Activated CD4-positive, alpha-beta T cell treated with anti-CD3 and anti-CD28 coated beads, Interleukin-2, amount 50 U/mL, for 24 hours (primary cell): ENCODE data around the gene CRACDL.

ENCODE experiments used
- DNase-seq, 2 donors: peaks; one replicate each; pipeline ENCODE4 v3.0.0-alpha.2; 2020; ENCODE audit warnings: low read depth in 1 of 2, low spot score in 1 of 2

CRACDL gene, protein sequence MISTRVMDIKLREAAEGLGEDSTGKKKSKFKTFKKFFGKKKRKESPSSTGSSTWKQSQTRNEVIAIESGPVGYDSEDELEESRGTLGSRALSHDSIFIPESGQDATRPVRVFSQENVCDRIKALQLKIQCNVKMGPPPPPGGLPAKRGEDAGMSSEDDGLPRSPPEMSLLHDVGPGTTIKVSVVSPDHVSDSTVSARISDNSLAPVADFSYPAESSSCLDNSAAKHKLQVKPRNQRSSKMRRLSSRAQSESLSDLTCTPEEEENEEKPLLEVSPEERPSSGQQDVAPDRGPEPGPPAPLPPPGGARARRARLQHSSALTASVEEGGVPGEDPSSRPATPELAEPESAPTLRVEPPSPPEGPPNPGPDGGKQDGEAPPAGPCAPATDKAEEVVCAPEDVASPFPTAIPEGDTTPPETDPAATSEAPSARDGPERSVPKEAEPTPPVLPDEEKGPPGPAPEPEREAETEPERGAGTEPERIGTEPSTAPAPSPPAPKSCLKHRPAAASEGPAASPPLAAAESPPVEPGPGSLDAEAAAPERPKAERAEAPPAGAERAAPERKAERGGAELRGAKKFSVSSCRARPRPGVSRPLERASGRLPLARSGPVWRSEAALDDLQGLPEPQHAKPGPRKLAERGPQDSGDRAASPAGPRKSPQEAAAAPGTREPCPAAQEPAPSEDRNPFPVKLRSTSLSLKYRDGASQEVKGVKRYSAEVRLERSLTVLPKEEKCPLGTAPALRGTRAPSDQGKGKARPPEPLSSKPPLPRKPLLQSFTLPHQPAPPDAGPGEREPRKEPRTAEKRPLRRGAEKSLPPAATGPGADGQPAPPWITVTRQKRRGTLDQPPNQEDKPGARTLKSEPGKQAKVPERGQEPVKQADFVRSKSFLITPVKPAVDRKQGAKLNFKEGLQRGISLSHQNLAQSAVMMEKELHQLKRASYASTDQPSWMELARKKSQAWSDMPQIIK

DNA sequence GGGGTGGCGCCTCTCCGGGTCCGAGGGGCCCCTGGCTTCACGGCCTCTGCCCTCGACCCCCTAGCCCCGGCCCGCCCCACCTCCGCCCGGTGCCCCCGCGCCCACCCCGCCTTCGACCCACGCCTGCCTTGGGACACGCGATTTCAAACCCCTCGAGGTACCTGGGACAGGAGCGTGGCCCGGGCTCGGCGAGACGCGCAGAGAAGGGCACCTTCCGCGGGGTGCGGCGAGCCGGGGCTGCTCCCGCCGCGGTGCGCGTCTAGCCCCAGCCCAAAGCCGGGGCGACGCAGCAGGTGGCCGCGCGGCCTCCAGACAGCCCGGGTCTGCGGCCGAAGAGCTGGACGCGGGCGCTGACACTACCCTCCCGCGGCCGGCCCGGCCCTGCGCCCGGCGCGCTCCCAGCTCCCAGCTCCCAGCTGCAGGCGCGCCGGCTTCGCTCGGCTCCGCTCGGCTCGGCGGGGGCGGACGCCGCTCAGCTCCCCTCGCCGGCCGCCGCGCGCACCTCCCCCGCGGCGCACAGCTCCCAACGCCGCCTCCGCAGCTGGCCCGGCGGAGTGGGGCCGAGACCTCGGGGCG lies at the start of gene CRACDL:
Gene CRACDL (minus strand): TSS at position 449 of the 576 bp plus-strand sequence. CDS start 89,425 bp downstream, outside the sequence.
- DNase-seq, result no peak

DNA sequence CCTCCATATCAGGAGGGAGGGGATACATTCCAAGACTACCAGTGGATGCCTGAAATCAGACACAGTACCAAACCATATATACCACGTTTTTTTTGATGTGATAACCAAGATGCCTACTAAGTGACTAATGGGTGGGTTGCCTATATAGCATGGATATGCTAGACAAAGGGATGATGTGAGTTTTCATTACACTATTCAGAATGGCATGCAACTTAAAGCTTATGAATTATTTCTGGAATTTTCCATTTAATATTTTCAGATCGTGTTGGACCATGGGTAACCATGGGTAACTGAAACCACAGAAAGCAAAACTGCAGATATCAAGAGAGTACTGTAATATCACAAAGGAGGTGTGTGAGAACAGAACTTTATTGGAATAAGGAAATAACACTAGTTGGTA lies 39.6 kb upstream of the CRACDL start:
- no peak for DNase-seq

DNA sequence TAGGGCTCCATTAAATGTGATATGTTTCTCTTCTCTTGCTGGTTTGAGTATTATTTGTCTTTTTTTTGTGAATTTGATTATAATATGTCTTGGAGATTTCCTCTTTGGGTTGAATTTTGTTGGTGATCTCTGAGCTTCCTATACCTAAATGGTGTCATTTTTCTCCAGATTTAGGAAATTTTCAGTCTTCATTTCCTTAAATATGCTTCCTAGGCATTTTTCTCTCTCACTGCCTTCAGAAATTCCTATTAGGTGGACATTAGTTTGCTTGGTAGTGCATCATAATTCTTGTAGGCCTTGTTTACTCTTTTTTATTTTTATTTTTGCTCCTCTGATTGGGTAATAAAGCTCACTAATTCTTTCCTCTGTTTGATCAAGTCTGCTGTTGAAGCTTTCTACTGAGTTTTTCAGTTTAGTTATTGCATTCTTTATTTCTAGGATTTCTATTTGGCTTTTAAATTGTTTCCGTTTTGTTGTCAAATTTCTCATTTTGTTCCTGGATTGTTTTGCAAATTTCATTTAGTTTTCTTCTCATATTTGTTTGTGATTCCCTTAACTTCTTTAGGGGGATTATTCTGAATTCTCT lies 36.6 kb upstream of the CRACDL start:
- DNase-seq, result no peak

- no peak for DNase-seq
Measured at GRCh38 chr2:98959810-98960507, 23.9 kb upstream of the CRACDL start.

DNA sequence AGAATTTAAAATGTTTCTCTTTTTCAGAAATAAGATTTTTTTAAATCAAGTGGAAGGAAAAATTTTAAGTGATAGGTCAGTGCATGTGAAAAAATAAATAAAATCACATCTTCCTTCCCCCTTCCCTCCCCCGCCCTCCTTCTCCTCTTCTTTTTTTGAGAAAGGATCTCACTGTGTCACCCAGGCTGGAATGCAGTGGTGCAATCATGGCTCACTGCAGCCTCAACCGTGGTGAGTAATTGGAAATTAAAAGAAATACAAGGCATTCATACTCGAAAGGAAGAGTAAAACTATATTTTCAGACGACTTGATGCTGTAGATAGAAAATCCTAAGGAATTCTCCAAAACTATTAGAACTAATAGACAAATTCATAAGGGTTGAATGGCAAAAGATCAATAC lies 16.9 kb upstream of the CRACDL start:
- DNase-seq, result no peak

- DNase-seq, result no peak
Measured at GRCh38 chr2:98948956-98949739, 13.1 kb upstream of the CRACDL start.

DNA sequence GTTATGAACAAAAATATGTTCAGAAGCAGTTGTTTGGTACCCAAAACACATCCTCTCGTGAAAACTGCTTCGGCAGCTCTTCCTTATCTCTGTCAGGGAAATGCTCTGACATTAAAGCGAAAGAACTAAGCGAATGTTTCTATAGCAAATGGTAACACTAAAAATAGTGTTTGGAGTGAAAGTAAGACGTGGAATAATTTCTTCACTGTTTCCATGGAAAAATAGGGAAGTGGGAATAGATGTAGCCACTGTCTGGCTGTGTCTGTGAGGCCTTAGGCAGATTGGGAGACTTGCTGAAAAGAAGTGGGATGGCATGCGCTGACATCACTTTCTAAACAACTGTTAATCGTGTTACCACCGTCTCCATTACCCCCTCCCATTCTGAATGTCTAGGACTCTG lies 11.5 kb upstream of the CRACDL start:
- DNase-seq, result no peak

DNA sequence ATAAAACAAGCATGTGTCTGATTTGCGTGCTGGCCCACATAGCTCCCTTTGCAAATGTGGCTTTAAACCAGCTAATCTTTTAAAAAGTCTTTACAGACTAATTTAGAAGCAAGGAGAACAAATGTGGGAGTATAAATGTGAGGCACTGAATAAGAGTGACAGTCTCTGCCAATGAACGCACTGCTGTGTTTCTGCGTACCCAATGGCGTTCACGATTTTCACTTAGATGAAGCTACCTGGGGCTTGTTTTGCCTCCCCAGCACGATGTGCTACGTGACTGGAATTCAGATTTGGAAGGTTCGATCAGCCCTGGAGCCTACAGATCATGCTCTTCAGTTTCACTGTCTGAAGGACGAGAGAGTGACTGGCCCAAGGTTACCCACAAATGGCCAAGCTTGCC lies 10.8 kb upstream of the CRACDL start:
- no peak for DNase-seq

- DNase-seq, result no peak
Measured at GRCh38 chr2:98944775-98945174, 8.8 kb upstream of the CRACDL start.

DNA sequence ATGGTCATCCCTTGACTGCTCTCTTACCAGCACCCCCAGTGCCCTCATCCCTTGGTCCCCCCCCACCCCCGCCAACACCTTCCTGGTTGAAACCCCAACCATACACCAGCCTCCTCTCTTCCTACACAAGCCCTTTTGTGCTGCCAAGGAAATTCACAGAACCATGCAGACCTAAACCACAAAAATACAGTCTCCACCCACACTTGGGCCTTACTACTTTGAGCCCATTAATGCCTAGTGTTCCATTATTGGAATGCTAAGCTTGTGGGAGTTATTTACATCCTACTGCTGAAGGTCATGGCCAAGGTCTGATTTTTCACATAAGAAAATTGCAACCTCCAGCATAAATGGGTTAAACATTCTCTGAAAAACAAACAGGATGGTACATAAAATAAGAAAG lies 4.1 kb upstream of the CRACDL start:
- DNase-seq, result no peak

DNA sequence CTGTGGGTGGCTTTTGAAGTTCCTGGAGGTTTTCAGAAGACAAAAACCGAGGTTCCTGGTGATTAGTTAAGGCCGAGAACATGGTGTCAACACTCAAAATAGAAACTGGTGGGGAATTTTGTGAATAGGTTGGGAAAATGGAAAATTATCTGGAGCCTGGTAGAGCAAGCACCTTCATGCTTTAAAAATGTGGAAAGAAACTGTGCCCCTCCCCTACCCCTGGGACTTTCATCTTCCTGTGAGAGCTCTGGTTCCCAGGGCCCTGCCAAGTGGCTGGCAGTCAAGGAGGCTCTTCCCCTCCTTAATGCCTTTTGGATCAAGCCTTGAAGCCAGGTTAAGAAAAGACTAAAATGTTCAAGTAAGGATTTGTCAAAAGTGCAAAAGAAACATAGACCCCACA lies 1.9 kb upstream of the CRACDL start:
- DNase-seq, result no peak

- peak in 1 of 2 donors; percentile 4 for DNase-seq
Measured at GRCh38 chr2:98936353-98937351, 627 bp upstream of the CRACDL start.

DNA sequence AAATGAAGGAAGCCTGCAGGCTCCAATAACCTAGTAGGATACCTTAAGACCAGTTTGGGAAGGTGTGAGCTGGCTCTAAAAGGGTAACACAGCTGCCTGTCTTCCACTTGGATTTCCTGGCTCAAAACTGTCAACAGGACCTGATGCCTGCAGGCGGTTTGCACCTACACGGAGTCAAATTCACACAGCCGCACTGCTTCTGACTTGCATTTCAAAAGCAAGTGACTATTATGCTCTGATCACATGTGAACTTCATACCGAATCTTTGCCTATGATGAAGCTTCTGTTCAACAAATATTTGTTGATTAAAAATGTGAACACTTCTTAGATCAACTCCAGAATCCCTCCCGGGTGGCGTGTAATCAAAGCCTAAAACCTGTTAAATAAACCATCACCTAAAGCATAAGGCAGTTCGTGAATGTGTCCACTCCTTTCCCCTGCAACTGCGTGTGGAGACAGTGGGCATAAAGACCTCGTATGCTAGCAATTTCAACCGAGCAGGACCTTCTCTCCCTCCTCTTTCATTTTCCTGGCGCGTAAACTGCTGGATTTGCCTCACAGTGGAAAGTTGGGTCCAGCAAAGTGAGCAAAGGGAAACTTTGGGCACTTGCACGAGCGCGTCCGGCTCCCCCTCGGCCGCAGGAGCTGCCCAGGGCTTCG lies 784 bp downstream of the CRACDL start:
- no peak for DNase-seq

DNA sequence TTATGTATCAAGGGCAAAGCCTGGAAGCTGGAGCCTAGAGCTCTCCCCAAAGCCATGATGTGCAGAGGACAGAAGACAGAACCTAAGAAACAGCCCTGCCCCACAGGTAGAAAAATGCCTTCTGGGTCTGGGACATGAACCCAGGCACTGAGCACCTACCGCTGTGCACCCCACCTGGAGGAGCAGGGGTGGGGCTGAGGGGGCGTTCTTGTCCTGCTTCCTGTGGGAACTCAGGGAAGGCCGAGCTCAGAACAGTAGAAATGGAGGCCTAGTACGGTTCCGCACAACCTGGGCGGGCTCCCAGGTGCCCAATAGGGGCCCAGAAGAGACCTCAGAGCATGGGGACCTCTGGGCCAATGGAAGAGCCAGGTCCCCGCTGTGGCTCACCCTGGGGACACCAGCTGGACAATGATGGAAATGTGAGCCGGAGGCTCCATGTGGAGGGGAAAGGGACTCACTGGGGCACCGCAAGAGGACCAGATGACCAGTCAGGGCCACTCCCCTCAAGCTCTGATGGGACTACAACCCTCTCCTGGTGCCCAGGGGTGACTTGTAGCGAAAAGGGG lies 3.2 kb downstream of the CRACDL start:
- DNase-seq, result no peak

DNA sequence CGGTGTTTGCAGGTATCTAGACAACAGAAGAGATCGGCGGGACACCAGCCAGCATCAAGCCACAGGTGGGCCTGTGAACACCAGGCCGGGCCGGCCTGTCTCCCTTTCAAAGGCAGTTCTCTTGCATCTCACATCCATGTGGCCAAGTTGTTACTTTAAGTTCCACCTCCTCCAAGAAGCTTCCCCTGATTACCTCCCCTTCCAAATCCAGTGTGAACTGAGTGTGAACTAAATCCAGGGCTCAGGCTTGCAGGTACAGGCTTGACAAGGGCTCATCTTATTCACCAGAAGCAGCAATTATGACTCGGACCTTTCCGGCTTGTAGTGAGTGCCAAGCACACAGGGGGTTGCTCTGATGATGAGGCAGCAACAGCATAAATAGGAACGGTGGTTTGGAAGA lies 3.9 kb downstream of the CRACDL start:
- no peak for DNase-seq

GRCh38 chr2:98931596-98931995 lies 4.4 kb downstream of the CRACDL start:
- DNase-seq, result no peak

GRCh38 chr2:98929920-98930319 lies 6.1 kb downstream of the CRACDL start:
- DNase-seq, result no peak

GRCh38 chr2:98928242-98928641 lies 7.8 kb downstream of the CRACDL start:
- no peak for DNase-seq
